ENCODE results near the gene LEMD3.

LEMD3 gene

GRCh38 chr12:65208964-65209654 lies 39.7 kb downstream of the LEMD3 start:
- DNase-seq (ENCODE audit: low read depth) = no peak

- DNase-seq (ENCODE audit: low read depth) = no peak
Measured at GRCh38 chr12:65209655-65210043, 40.3 kb downstream of the LEMD3 start.

- no peak for DNase-seq (ENCODE audit: low read depth)
Measured at GRCh38 chr12:65217086-65217485, 47.7 kb downstream of the LEMD3 start.

GRCh38 chr12:65220761-65221160 lies 51.4 kb downstream of the LEMD3 start:
- DNase-seq (ENCODE audit: low read depth) = no peak

GRCh38 chr12:65229441-65229840 lies 60.1 kb downstream of the LEMD3 start:
- no peak for DNase-seq (ENCODE audit: low read depth)

GRCh38 chr12:65232476-65233077 lies 63.2 kb downstream of the LEMD3 start:
- DNase-seq (ENCODE audit: low read depth) = no peak

GRCh38 chr12:65237153-65237552 lies 67.8 kb downstream of the LEMD3 start:
- no peak for DNase-seq (ENCODE audit: low read depth)

DNA sequence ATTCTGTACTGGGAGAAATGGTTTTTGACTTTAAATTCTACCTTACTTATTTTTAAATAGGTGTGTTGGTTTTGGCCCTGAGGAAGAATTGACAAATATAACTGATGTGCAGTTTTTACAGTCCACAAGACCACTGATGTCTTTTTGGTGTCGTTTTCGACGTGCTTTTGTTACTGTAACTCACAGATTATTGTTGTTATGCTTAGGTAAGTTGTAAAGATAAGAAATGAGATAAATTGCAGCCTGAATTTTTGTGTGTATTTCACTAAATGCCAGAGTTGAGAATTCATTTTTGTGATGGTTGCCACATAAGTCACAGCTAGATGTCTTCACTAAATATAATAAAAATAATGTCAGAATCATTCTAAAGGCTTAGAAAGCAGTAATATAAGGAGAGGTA lies 69.2 kb downstream of the LEMD3 start:
- no peak for DNase-seq (ENCODE audit: low read depth)

GRCh38 chr12:65248656-65249633 lies 79.6 kb downstream of the LEMD3 start:
- no peak for DNase-seq (ENCODE audit: low read depth)

GRCh38 chr12:65252515-65252914 lies 83.1 kb downstream of the LEMD3 start:
- no peak for DNase-seq (ENCODE audit: low read depth)

DNA sequence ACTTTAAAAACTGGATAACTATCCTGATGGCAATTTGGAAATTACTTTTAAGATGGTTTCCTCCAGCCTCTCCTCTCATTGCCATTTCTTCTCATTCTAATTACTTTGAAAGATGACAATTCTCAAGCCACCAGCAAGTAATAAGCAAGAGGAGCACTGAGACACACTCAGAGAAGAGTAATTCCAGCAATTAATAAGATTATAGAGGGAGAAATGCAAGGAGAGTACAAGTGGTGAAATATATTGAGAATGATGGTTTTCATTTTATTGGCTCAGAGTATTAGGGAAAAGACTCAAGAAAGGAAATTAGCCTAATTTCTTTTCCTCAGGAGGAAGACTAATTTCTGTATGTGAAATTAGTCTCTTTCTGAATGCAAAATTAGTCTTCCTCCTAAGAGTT lies 88.6 kb downstream of the LEMD3 start:
- no peak for DNase-seq (ENCODE audit: low read depth)

GRCh38 chr12:65259501-65259900 lies 90.1 kb downstream of the LEMD3 start:
- no peak for DNase-seq (ENCODE audit: low read depth)

GRCh38 chr12:65263777-65264176 lies 94.4 kb downstream of the LEMD3 start:
- no peak for DNase-seq (ENCODE audit: low read depth)

GRCh38 chr12:65266408-65266807 lies 97.0 kb downstream of the LEMD3 start:
- DNase-seq (ENCODE audit: low read depth) = no peak

- no peak for DNase-seq (ENCODE audit: low read depth)
Measured at GRCh38 chr12:65269603-65270002, 100.2 kb downstream of the LEMD3 start.

- DNase-seq (ENCODE audit: low read depth) = no peak
Measured at GRCh38 chr12:65274602-65275272, 105.4 kb downstream of the LEMD3 start.

GRCh38 chr12:65275627-65276026 lies 106.2 kb downstream of the LEMD3 start:
- DNase-seq (ENCODE audit: low read depth) = no peak

DNA sequence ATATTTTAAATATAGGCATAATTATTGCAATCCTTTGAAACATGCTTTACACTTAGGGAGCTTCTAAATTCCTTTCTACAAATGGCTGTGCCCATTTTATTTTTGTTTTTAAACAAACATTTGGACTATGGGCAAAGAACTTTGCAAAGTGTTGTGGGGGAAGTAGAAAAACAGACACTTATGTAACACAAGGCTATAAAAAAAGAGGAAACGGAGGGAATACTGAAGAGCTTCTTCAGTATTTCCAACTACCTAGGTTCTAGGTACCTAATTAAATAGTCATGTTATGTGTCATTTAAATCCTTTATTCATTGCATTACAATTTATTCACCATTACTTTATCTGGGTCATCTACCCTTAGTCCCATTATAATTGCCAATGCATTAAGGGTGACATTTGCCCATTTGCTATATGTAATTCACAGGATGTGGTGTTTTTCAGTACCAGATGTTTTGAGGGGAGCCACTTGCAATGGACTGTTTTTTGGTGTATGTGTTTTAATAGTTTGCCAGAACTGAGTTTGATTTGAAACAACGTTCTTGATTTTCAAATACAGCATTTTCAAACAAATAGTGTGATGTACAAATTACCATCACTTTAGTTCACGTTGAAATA lies 107.6 kb downstream of the LEMD3 start:
- no peak for DNase-seq (ENCODE audit: low read depth)

- DNase-seq (ENCODE audit: low read depth) = no peak
Measured at GRCh38 chr12:65277994-65278575, 108.7 kb downstream of the LEMD3 start.

DNA sequence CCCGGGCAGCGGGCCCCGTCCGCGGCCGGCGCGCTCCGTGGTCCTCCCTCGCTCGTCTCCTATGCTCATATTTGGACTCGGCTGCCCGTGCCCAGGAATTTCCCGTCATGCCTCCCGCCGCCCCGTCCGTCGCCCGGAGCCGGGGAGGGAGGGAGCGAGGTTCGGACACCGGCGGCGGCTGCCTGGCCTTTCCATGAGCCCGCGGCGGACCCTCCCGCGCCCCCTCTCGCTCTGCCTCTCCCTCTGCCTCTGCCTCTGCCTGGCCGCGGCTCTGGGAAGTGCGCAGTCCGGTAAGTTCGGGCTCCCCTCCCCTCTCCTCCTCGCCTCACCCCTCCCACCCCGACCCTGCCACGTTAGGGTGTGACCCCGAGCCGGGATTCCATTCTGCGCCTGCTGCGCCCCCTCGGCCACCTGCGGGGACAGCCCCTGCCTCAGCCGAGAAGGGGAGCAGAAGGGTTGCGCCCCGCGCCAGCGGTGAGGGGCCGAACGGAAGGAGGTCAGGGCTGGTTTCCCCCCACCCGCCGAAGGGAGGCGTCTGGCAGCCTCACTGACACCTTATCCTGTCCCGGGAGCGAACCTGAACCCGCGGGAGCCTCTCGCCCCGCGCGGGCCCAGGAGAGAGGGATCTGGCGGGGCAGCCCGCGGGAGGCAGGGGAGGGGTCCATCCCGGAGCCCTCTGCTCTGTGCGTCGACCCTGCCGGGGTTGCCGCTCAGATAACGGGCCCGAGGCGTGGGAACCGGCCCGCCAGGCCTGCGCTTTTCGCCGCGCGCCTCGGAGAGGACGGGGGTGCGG lies 109.4 kb downstream of the LEMD3 start, which contains the start of gene MSRB3:
Gene MSRB3 (plus strand): TSS at position 108 of the 793 bp plus-strand sequence. CDS start 29,897 bp downstream, outside the sequence.
- no peak for DNase-seq (ENCODE audit: low read depth)

All from activated T-cell treated with anti-CD3 and anti-CD28 coated beads for 1 hour (primary cell).